Fibroblast of lung (primary cell): ENCODE measurements around the gene POFUT2. TPM values are rescaled to one million over a fixed set of nuclear protein-coding genes. Genes with fewer than 3 reads are reported as not detected.
A peak's percentile ranks its signal among the peaks of the same experiment; 100 is the strongest.

Source experiments
- DNase-seq, 2 donors: peaks; one replicate each; pipeline versions ENCODE4 v3.0.0 to v3.0.0-alpha.2; 2010; ENCODE audit warnings: low read depth in 2 of 2
- H2AFZ ChIP-seq: 2 replicates; pipeline ENCODE4 v1.5.1; 2012; ENCODE audit warnings: low read length, control low read depth, inconsistent platforms
- H3K27ac ChIP-seq: 2 replicates; pipeline ENCODE4 v1.5.1; 2011; ENCODE audit warnings: low read length, control low read depth; ENCODE audit not compliant: insufficient read depth
- H3K27me3 ChIP-seq: 2 replicates; pipeline ENCODE4 v1.5.1; 2011; ENCODE audit warnings: mild to moderate bottlenecking, low read length; ENCODE audit not compliant: control insufficient read depth, insufficient read depth
- H3K36me3 ChIP-seq: 2 replicates; pipeline ENCODE4 v1.5.1; 2011; ENCODE audit warnings: low read length; ENCODE audit not compliant: control insufficient read depth, insufficient read depth
- H3K4me1 ChIP-seq: 2 replicates; pipeline ENCODE4 v1.5.1; 2011; ENCODE audit warnings: low read length; ENCODE audit not compliant: control insufficient read depth, insufficient read depth; ENCODE audit errors: extremely low read depth
- H3K4me2 ChIP-seq: 2 replicates; pipeline ENCODE4 v1.5.1; 2011; ENCODE audit warnings: low read length, control low read depth; ENCODE audit not compliant: insufficient read depth; ENCODE audit errors: extremely low read depth
- H3K4me3 ChIP-seq, 4 experiments: fragments of 200-600 bp in 1 of 4; sonication (generic) in 1 of 4; replicated peaks in 1 of 4; 2 replicates each; pipeline ENCODE4 v1.5.1; 2011 to 2016; ENCODE audit warnings: low read length in 4 of 4, low read depth in 3 of 4, mild to moderate bottlenecking in 3 of 4, control low read depth in 2 of 4, inconsistent platforms in 1 of 4, mixed read lengths in 1 of 4; ENCODE audit not compliant: insufficient read depth in 1 of 4; ENCODE audit errors: control extremely low read depth in 1 of 4
- H3K79me2 ChIP-seq: 2 replicates; pipeline ENCODE4 v1.5.1; 2012; ENCODE audit warnings: mild to moderate bottlenecking, low read length, inconsistent platforms; ENCODE audit not compliant: control insufficient read depth, insufficient read depth
- H3K9ac ChIP-seq: 2 replicates; pipeline ENCODE4 v1.5.1; 2011; ENCODE audit warnings: mild to moderate bottlenecking, low read length, control low read depth; ENCODE audit not compliant: insufficient read depth
- H3K9me3 ChIP-seq: 2 replicates; pipeline ENCODE4 v1.5.1; 2012; ENCODE audit warnings: low read depth, low read length; ENCODE audit not compliant: control insufficient read depth, insufficient read depth
- H4K20me1 ChIP-seq: 2 replicates; pipeline ENCODE4 v1.5.1; 2011; ENCODE audit warnings: low read length; ENCODE audit not compliant: control insufficient read depth, insufficient read depth; ENCODE audit errors: extremely low read depth
- CTCF ChIP-seq, 2 donors: IDR thresholded peaks in 1 of 2; conservative IDR thresholded peaks in 1 of 2; 1 replicate in 1 of 2; 2 replicates in 1 of 2; pipeline ENCODE4 v1.5.1; 2011 to 2012; ENCODE audit warnings: low read length in 2 of 2, control low read depth in 1 of 2, inconsistent platforms in 1 of 2, low read depth in 1 of 2, mild to moderate bottlenecking in 1 of 2
- EZH2 ChIP-seq: IDR thresholded peaks from 2 replicates; pipeline ENCODE4 v1.5.1; 2012; ENCODE audit warnings: low read length, control low read depth, mild to moderate bottlenecking; ENCODE audit errors: missing control alignments
- polyA plus RNA-seq, 2 donors: library from polyadenylated mRNA; depleted of rRNA in 1 of 2; stranded (reverse) in 1 of 2; unstranded in 1 of 2; fragments of >200 nt; gene quantifications; 2 replicates each; pipeline ENCODE4 v1.2.1, GENCODE V29; 2011 to 2012; ENCODE audit warnings: missing spikeins in 1 of 2
- total RNA-seq: library from RNA; depleted of rRNA; stranded (reverse); fragments of >200 nt; gene quantifications from 2 replicates; pipeline ENCODE4 v1.2.1, GENCODE V29; 2014

POFUT2 gene
- total and polyA plus RNA-seq, 2 donors (not counting 1 experiment from before 2014, with no cell fraction given), result 56.0 to 60.3 TPM

GRCh38 chr21:45225041-45225740, 62.5 kb downstream of the POFUT2 start:
- Histone ChIP-seq H3K4me3 (no peak overlapping the region), H3K4me2 (no peak overlapping the region), H2AFZ (no peak overlapping the region), H3K9me3 (no peaks in the 10 kb centered on the region), H3K27me3 (peaks cover 10% of the 10 kb centered on the region), H3K9ac (no peak overlapping the region), H3K27ac (no peak overlapping the region), H3K36me3 (no peaks in the 10 kb centered on the region), H4K20me1 (no peaks in the 10 kb centered on the region), H3K79me2 (no peaks in the 10 kb centered on the region), H3K4me1 (peaks cover 11% of the 10 kb centered on the region)
- TF ChIP-seq CTCF (conservative IDR thresholded peaks at IDR 0.05 in 1 of 2, IDR thresholded peaks at IDR 0.05 in 1 of 2; ENCODE audit: low read depth in 1 of 2, low read length in 2 of 2) (no peak), EZH2 (no peak)
- DNase-seq, result no peak

- peaks cover 11% of the 10 kb centered on the region for H3K4me1 ChIP-seq
These were observed 63.3 kb downstream of the POFUT2 start for GRCh38 chr21:45224189-45224938.

More at GRCh38 chr21:45224189-45224938, 63.3 kb downstream of the POFUT2 start:
- peak; percentile 17 to 19 for DNase-seq
- Histone ChIP-seq H2AFZ (no peak overlapping the region), H4K20me1 (no peaks in the 10 kb centered on the region), H3K9ac (no peak overlapping the region), H3K27me3 (peaks cover 10% of the 10 kb centered on the region), H3K9me3 (no peaks in the 10 kb centered on the region), H3K4me2 (no peak overlapping the region), H3K79me2 (no peaks in the 10 kb centered on the region), H3K27ac (no peak overlapping the region), H3K36me3 (no peaks in the 10 kb centered on the region), H3K4me3 (no peak overlapping the region)
- TF ChIP-seq CTCF (conservative IDR thresholded peaks at IDR 0.05 in 1 of 2, IDR thresholded peaks at IDR 0.05 in 1 of 2; ENCODE audit: low read depth in 1 of 2, low read length in 2 of 2) (no peak), EZH2 (no peak)
